HPDE6-E6E7 (cell line): ENCODE data around the gene MEIOB.
A peak's percentile ranks its signal among the peaks of the same experiment; 100 is the strongest.

Experiments used
- DNase-seq: peaks from one replicate; pipeline ENCODE4 v3.0.0; 2011; ENCODE audit warnings: missing footprints; ENCODE audit errors: extremely low spot score

MEIOB gene

DNA sequence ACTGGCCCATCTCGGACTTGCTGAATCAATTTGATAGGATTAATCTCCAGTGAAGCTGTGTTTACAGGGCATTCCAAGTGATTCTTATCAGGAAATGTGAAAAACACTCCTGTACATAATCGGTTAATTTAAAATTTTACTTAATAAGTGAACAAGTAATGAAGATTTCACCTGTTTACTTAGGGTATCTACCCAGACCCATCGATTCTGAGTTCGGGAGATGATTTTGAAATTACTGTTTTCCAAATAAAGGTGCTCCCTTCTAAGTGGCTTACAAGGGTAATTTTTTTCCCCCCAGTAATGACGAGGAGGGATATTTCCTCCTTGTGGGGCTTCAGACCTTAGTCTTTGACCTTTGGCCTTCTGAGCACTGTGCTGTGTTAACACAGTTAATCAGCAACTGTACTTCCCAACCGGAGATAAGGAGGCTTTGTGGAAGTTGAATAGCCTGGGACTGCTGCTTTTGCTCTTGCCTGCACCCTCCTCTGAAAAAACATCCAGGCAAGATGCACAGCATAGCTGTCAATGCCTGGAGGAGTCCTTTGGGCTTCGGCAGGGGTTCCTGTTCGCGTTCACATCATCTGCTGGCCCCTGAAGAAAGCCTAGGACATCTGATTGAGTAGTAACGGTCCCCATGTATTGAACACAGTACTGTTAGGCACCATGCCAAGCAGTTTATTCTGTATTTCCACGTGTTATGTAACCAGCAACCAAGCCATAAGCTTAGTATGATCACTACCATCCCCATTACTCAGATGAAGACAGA lies 43.1 kb downstream of the MEIOB start:
- no peak for DNase-seq

DNA sequence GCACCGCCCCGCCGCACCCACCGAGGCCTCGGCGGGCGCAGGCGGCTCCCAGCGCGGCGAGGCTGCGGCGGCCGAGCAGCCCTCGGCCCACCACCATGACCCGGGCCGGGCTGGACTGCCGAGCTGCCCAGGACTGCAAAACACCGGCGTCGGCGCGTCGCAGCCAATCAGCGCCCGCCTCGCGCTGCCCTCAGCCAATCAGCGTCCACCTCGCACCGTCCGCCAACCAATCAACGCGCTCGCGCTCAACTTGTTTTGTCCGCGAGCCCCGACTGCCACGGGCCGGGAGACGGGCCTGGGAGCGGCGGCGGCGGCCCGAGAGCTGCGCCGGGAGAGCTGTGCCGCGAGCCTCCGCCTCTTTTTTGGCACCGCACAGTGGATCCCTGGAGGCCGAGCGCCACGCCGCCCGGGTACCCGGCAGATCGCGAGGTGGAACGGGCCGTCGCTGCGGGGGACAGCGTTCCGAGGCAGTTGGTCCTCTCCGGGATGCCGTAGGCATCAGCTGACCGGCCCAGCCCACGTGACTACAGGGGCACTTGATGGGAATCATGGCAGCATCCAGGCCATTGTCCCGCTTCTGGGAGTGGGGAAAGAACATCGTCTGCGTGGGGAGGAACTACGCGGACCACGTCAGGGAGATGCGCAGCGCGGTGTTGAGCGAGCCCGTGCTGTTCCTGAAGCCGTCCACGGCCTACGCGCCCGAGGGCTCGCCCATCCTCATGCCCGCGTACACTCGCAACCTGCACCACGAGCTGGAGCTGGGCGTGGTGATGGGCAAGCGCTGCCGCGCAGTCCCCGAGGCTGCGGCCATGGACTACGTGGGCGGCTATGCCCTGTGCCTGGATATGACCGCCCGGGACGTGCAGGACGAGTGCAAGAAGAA lies 45.0 kb downstream of the MEIOB start, which contains the start of the genes FAHD1 and HAGH:
Gene FAHD1 (plus strand): TSS at position 516 of the 883 bp plus-strand sequence. CDS start 33 bp downstream, at position 549.
Gene HAGH (minus strand): TSS at position 135 of the 883 bp plus-strand sequence. CDS start 38 bp downstream, at position 97.
- DNase-seq = peak; percentile 92

DNA sequence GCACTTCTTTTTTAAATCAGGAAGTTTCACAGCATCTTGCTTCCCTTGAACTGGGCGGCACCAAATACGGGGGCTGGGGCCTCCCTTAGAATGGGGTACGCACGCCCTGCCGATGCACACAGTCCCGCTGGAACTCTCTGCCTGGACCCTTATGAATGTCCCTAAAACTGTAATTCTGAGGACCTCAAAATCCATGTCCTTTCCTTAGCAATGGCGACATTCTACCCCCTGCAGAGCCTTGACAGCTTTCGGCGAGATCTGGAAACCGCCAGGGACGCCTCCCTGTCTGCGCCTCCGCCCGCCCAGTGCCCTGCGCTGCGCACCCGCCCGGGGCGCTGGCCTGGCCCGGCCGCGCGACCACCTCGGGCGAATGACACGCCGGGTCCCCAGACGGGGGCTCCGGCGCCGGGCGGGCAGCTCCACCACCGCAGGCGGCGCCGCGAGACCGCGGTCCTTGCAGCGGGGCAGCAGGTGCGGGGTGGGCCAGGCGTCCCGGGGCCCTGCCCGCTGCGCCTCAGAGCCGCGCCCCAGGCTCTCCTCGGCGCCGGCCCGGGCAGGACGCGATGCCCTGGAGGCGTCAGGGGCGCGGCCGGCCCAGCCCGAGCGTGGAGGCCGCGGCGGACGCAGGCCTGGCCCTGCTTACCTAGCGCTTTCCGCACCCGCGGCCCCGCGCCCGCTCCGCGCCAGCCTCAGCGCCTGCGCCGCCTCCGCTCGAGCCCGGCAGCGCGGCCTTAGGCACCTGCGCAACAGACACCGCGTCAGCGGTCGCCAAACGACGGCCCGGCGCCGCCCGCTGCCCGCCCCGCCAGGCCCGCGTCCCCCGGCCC lies 45.9 kb downstream of the MEIOB start:
- peak; percentile 47 for DNase-seq

DNA sequence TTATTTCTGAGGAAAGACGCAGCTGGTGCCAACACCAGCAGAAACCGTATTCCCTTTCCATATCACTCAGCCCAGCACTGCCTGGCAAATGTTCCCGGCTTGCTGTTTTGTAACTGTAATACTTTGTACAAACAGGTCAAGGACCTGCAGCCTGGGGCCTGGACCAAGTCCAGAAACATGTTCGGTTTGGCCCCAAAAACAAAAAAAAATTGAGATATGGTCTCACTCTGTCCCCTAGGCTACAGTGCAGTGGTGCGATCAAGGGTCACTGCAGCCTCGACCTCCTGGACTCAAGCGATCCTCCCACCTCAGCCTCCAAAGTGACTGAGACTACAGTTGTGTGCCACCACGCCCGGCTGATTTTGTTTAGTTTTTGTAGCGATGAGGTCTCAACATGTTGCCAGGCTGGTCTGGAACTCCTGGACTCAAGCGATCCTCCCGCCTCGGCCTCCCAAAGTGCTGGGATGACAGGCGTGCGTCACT lies 46.5 kb downstream of the MEIOB start:
- no peak for DNase-seq

DNA sequence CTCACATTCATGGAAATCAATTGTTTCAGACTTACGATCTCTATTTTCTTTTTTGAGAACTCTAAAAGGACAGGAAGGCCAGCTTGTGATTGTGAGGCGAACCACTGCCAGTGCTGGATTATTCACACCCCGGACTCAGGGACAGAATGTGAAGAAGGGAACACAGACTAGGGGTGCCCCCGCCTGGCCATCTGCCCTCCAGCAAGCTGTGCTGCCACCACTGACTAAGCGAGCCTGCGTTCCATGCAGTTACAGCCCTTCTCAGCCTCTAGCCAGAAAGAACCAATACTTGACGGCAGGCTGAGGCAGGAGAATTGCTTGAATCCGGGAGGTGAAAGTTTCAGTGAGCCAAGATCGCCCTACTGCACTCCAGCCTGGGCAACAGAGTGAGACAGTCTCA lies 48.1 kb downstream of the MEIOB start:
- DNase-seq = peak; percentile 76

DNA sequence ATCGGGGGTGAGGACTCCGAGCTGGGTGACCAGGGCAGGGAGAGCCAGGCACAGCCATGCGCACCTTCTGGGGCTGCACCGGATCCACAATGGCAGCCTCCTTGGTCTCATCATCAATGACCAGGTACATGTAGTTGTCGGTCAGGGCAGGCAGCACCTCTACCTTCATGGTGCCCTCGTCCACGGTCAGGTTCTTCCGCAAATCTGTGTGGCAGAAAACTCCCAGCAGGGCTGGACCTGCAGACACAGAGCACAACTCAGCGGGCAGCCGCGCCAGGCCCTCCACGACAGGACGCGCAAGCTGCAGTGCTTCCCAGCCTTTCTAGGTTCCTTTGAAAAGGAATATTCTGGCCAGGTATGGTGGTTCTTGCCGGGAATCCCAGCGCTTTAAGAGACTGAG lies 49.2 kb downstream of the MEIOB start:
- DNase-seq = no peak

DNA sequence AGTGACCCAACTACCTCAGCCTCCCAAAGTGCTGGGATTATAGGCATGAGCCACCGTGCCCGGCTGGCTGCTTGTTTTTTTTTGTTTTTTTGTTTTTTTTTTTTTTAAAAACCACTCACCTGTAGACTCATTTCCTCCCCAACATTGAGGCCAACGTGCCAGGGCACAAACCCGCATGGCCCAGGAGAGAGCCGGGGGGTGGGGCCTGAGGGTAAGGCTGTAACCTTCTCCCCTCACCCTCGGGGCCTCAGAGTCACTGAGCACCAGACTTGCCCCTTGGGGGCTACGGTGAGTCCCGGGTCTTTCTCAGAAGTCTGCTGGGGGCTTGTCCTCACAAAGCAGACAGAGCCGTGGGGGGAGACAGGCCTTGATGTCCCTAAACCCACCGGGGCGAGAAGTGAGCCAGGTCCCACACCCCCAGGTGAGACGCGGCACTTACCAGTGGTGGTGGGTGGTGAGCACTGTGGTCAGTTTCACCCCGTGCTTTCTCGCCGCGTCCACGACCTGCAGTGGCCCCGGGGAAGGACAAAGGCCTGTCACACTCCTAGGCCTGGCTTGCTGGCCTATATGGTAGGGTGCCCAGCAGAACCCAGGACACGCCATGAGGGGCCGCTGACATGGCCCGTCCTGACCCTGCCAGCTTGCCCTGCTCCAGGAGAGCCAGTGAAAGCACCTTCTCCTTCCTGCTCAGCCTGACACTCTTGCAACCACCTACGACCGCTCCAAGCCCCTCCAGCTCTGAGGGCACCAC lies 49.9 kb downstream of the MEIOB start:
- DNase-seq = no peak

DNA sequence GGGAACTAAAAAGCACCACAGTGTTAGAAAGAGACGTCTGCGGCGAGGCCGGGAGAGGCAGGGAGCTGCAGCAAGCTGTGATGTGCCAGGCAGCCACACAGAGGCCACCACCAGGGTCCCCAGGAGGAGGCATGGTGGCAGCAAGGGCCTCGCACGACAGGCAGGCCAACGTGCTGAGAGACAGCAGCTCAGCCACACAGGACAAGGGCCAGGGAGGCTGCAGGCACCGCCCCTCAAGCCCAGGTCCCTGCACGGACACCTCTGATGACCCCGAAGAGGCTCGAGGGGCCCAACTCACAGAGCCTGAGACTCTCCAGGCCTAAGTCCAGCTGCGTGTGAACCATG lies 51.0 kb downstream of the MEIOB start:
- no peak for DNase-seq

DNA sequence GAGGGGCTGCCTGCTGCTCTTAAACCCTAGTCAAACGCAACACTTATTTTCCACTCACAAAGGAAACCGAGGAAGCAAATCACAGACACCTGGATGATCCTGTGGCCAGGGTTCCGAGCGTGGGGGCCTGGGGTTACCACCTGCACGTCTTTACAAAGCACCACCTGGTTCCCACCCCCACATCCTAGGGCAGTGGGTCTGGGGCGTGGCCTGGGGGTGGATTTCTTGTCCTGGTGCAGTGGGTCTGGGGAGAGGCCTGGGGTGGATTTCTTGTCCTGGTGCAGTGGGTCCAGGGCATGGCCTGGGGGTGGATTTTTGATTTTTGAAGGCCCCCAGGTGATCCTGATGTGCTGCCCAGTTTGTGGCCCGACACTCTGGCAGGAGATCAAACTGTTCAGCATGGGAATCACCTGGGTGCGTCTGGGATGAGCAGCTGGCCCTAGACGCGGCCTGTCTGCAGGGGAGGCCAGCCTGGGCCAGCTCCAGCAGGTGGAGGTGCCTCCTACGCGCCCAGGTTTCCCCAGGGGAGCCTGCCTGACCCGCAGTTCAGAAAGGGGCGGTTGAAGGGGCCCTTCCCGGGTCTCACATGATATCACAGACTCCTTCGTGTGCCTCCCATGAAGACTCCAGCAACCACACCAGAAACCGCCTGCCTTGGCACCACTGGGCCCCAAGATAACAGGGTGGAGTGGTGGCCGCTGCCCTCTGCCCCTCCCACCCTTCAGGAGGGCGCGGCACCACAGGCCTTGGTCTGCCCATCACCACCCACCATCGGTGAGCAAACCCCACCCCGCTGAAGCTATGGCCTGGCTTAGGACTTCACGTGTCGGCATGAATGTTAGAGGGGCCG lies 51.6 kb downstream of the MEIOB start:
- DNase-seq = no peak

DNA sequence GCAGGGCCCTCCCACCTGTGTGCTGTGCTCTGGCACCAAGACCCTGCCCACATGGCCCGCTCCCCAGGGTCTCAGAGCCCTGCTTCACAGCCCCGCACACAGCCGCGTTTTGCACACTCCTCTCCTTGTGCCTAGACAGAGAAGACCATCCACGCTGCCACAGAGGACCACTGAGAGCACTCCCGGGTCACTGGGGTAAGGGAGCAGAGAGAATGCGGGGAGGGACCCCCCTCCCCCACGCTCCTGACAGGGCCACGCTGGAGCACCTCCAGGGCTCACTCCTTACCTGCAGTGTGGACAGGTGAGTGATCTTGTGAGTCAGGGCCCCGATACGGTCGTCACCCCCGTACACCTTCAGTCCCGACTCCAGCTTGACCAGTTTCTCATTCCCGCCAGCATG lies 52.4 kb downstream of the MEIOB start:
- no peak for DNase-seq

DNA sequence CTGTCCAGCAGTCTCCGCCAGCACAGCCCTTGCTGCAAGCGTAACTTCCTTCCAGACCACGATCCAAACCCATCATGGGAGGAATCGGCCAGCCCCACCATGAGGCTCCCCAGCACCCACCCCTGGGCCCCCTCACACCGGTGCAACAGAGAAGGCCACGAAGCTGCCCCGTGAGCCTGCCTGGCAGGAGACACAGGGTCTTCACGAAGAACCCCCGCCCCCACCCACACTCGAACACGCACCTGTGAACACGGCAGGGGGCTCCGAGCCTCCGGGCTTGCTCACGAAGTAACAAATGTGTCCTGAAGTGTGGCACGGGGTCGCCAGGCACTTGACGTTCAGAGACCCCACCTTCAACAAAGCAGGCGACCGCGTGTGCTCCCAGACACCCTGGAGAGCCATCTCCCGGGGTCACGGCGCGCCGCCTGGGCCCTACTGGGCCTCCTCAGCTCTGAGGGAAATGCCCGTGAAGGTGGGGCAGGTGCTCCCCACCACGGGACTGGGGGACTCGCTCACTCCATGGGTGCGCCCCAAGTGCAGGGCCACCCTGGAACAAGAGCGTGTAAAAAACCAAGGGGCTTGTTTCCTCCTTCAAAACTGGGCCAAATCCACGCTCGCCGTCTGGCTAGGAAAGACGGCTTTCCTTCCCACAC lies 53.0 kb downstream of the MEIOB start:
- DNase-seq = no peak

DNA sequence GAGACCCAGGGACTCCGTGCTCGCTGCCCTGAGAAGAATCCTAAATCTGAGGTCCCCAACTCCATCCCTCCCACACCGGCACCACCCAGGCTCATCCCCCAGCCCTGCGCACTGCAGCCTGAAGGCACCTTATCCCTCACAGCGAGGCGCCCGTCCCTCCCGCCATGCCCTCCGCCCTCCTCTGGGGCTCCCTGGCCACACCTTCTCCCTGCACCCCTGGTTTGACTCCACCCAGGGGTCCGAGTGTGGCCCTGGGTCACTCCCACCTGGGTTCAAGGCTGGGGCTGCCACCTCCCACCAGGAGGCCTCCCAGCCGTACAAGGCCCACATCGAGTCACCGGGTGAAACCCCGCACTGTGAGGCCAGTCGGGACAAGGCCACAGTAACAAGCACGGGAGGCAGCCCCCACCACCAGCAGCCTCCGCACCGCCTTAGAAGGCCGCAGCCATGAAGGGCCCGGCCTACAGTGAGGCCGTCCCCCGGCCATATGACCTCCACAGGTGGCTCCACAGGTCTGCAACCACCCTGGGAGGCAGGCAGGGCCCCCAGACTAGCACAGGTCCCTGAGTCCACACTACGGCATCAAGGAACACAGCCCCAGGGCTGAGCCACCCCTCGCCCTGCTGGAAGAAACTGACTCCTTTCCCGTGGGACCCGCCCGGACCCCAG lies 53.6 kb downstream of the MEIOB start:
- no peak for DNase-seq

DNA sequence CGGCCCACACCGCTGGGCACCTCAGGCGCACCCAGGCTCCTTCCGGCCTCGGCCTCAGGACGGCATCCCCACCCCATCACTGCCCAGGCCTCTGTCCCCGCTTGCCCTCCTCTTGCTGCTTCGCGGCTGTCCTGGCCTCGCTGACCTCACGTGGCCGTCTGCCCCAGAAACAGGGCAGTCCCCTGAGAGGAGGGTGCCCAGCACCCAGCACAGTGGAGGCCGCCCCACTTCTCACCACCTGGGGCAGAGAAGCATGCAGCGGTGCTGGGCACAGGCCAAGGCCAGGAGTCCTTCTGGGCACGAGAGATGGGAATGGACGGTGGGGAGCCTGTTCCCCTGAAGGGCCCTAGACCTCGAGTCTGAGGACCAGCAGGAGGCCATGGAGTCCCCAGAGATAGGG lies 54.2 kb downstream of the MEIOB start:
- DNase-seq = no peak

DNA sequence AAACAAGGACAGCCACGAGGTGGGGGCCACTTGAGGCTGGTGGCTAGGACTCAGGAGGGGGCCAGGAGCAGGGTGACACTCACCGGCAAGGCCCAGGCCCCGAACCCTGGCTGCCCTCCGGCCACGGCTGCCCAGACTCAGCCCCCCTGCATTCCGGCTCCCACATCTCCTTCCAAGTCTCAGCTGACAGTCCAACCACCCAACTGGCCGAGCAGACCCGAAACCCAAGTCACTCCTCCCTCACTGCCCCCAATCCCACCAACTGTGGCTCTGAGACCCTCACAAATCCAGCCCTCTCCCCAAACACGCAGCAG lies 54.7 kb downstream of the MEIOB start:
- DNase-seq = no peak

DNA sequence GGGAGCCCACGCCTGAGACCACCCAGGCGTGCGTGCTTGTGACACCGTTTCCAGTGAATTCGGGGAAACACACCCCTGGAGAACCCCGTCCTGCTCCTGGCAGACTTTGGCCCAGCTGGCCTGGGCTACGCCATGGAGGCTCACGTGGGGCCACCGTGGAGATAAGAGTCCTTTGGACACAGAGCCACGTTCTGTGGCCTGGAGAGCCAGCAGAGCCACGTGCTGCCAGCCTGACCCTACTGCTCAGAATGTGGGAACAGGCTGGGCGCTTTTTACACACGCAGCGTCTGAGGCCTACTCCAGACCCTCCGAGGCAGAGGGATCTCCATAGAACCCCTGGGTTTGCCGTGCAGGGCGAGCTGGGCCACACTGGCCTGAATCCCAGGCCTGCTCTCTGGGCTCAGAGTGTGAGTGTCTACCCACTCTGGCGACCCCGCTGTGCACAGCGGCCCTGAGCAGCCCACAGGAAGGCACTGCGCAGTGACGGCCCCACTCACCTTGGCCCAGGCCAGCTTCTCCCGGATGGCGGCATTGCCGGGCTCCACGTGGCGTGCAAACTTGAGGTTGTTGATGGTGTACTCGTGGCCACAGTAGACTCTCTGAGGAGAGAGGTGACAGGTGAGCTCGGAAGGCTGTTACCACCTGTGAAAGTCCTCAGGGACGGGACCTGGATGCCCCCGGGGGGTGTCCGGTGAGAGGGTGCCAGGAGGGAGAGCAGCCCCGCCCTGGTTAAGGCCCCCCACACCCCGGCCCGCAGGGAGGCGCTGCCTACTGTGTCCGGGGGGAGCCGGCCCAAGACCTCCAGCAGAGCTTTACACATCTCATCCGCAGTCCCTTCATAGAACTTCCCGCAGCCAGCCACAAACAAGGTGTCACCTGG lies 55.3 kb downstream of the MEIOB start:
- DNase-seq = no peak

DNA sequence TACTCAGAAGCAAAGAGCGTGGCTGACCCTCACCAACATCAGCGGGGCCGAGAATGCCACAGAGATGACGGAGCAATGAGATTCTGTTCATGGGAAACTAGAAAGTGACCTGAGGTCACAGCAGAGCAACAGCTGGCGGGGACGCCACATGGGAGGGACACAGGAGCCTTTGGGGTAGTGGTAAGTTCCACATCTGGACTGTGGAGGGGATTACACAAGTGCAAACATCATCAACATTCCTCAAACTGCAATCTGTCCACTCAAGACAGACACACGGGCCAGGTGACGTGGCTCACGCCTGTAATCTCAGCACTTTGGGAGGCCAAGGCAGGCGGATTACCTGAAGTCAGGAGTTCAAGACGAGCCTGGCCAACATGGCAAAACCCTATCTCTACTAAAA lies 56.5 kb downstream of the MEIOB start:
- no peak for DNase-seq

DNA sequence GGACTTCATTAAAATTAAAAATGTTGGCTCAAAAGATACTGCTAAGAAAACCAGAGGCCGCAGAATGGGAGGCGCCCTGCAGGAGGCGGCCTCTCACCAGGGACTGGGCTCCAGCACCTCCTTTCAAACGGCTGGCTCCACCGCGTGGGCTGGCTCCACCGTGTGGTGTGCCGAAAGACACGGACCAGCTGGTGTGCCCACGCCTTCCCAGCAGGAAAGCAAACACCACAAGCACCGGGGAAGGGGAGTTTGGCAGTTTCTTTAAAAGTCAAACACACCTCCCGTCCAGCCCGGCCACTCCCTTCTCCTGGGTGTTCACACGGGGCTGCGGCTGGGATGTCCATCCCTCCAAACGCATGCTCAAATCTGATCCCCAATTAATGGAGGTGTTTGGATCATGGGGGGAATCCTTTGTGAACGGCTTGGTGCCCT lies 59.2 kb downstream of the MEIOB start:
- DNase-seq = peak; percentile 58

DNA sequence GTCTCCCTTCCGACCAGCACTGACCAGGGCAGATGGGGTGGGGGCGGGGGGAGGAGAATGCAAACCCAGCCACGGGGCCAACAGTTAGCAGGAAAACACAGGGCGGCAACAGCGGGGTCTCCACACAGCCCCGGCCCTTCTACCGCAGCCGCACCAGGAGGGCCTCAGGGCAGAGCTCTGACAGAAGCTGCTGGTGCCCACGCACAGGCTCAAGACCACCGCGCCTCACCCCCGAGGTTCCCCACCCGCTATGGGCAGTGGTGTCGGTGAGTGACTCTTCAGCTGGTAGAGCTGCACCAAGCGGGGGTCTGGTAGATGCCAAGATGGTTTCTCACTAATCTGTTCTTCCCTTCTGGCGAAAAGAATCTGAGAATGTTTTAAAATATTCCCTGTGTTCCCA lies 61.4 kb downstream of the MEIOB start:
- DNase-seq = no peak
